ENCODE results near the gene SNX15.
A peak's percentile ranks its signal among the peaks of the same experiment; 100 is the strongest.

Gene SNX15

GRCh38 chr11:65059959-65060824 is 33.0 kb downstream of the SNX15 start:
- DNase-seq (ENCODE audit: low read depth) = peak; percentile 7
- TF ChIP-seq, protein P1, sequence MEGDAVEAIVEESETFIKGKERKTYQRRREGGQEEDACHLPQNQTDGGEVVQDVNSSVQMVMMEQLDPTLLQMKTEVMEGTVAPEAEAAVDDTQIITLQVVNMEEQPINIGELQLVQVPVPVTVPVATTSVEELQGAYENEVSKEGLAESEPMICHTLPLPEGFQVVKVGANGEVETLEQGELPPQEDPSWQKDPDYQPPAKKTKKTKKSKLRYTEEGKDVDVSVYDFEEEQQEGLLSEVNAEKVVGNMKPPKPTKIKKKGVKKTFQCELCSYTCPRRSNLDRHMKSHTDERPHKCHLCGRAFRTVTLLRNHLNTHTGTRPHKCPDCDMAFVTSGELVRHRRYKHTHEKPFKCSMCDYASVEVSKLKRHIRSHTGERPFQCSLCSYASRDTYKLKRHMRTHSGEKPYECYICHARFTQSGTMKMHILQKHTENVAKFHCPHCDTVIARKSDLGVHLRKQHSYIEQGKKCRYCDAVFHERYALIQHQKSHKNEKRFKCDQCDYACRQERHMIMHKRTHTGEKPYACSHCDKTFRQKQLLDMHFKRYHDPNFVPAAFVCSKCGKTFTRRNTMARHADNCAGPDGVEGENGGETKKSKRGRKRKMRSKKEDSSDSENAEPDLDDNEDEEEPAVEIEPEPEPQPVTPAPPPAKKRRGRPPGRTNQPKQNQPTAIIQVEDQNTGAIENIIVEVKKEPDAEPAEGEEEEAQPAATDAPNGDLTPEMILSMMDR (conservative IDR thresholded peaks at IDR 0.05; ENCODE audit: low read depth, low read length) = no peak
- no peak overlapping the region for H3K4me3 ChIP-seq (ENCODE audit: low read depth, low read length)

DNA sequence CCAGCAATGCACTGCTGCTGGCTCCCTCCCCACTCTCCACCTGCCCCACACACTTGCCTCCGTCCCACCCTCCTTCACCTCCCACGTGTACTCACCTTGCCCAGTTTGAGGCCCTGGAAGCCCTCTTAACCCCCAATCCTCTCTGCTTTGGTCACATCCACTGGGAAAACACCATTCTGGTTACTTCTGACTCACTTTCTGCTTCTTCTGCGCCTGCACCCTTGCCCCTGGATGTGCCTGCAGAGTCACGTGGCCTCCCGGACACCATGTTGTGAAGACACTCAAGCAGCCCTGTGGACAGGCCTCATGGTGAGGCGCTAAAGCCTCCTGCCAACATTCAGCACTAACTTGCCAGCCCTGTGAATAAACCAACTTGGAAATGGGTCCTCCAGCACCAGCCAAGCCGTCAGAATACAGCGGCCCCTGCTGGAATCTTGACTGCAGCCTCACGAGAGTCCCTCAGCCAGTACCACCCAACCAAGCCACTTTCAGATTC is 33.7 kb downstream of the SNX15 start:
- TF ChIP-seq, protein P1 (conservative IDR thresholded peaks at IDR 0.05; ENCODE audit: low read depth, low read length) = peak; percentile 60
- peak; percentile 47 for DNase-seq (ENCODE audit: low read depth)
- H3K4me3 ChIP-seq (ENCODE audit: low read depth, low read length) = no peak overlapping the region

DNA sequence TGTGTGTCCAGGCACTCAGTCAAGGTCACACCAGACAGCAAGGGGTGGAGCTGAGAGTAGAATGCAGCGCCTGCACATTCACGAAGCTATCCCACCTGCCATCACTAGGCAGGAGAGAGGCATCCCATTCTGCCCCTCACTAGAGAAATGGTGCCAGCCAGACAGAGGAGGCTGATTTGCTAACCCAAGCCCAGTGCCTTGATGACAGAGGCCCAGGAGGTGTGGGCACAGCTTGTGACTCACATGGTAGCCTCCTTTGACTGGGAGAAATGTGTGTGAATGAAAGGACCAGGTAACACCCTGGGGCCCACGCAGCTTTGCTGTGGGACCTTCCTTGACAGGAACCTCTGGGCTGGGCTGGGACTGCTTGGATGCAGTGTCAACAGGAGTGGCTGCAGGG is 36.3 kb downstream of the SNX15 start:
- H3K4me3 ChIP-seq (ENCODE audit: low read depth, low read length) = no peak overlapping the region
- DNase-seq (ENCODE audit: low read depth) = no peak
- TF ChIP-seq, protein P1 (conservative IDR thresholded peaks at IDR 0.05; ENCODE audit: low read depth, low read length) = no peak

- no peak for DNase-seq (ENCODE audit: low read depth)
- H3K4me3 ChIP-seq (ENCODE audit: low read depth, low read length) = no peak overlapping the region
- TF ChIP-seq, protein P1 (conservative IDR thresholded peaks at IDR 0.05; ENCODE audit: low read depth, low read length) = no peak
These were observed 37.6 kb downstream of the SNX15 start for GRCh38 chr11:65064847-65065240.

DNA sequence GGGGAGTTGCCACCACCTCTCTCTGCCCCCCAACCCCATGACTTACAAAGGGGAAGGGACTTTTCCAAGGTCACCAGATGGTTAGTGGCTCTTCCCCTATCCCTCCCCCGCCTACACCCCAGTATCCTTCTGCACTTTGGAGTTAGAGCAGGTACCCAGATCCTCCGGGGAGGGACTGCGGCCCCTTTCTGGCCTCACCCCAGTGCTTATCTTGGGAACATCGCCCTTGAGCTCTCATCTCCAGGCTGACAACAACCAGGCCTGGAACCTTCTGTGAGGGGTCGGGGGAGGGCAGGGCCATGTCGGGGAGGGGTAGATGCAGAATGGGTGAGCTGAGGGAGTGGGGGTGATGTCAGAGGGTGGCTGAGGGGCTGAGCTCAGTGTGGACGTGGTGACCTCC is 38.6 kb downstream of the SNX15 start:
- DNase-seq (ENCODE audit: low read depth) = no peak
- TF ChIP-seq, protein P1 (conservative IDR thresholded peaks at IDR 0.05; ENCODE audit: low read depth, low read length) = no peak
- H3K4me3 ChIP-seq (ENCODE audit: low read depth, low read length) = no peak overlapping the region

DNA sequence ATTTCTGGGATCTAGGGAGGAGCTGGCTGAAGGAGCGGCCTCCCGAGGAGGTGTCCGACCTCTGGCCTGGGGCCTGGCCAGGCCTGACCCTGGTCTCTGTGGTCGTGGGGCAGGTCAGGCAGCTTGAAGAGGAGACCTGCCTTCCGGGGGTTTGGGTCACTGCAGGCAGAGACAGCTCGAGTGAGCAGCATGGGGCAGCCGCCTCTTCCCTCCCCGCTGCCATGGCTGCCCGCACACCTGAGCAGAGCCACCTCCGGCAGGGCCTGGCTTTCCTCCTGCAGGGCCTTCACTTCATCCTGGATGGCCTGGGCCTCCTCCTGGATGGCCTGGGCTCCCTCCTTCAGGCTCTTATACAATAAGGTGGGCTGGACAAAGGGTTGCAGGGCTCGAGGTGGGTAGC is 39.1 kb downstream of the SNX15 start:
- TF ChIP-seq, protein P1 (conservative IDR thresholded peaks at IDR 0.05; ENCODE audit: low read depth, low read length) = no peak
- no peak overlapping the region for H3K4me3 ChIP-seq (ENCODE audit: low read depth, low read length)
- no peak for DNase-seq (ENCODE audit: low read depth)
